GM19467 (cell line): Measurements from ENCODE around the gene FAM81A.

Experiments
- ATAC-seq: cut with Tn5 transposase; IDR thresholded peaks from one replicate; pipeline ENCODE4 v1.9.1; 2021; ENCODE audit warnings: mild to moderate bottlenecking, moderate library complexity; ENCODE audit not compliant: unreplicated experiment

The FAM81A gene

GRCh38 chr15:59539799-59540198 is 101.8 kb downstream of the FAM81A start:
- no peak for ATAC-seq

GRCh38 chr15:59540654-59541053 is 102.7 kb downstream of the FAM81A start:
- ATAC-seq, result no peak

GRCh38 chr15:59541750-59542149 is 103.8 kb downstream of the FAM81A start:
- ATAC-seq, result no peak

GRCh38 chr15:59543721-59544547 is 105.9 kb downstream of the FAM81A start:
- no peak for ATAC-seq

GRCh38 chr15:59545573-59545972 is 107.6 kb downstream of the FAM81A start:
- ATAC-seq, result no peak

- no peak for ATAC-seq
These were observed 110.7 kb downstream of the FAM81A start for GRCh38 chr15:59548501-59549226.

GRCh38 chr15:59549301-59550185 is 111.6 kb downstream of the FAM81A start:
- no peak for ATAC-seq

- no peak for ATAC-seq
These were observed 112.5 kb downstream of the FAM81A start for GRCh38 chr15:59550530-59550929.

- ATAC-seq, result no peak
These were observed 113.0 kb downstream of the FAM81A start for GRCh38 chr15:59550956-59551355.

GRCh38 chr15:59553879-59554735 is 116.1 kb downstream of the FAM81A start:
- ATAC-seq, result no peak

GRCh38 chr15:59555696-59556095 is 117.7 kb downstream of the FAM81A start:
- ATAC-seq, result no peak

- ATAC-seq, result no peak
These were observed 118.4 kb downstream of the FAM81A start for GRCh38 chr15:59556380-59556779.

GRCh38 chr15:59557581-59557980 is 119.6 kb downstream of the FAM81A start:
- ATAC-seq, result no peak

- no peak for ATAC-seq
These were observed 120.9 kb downstream of the FAM81A start for GRCh38 chr15:59558851-59559250.

- ATAC-seq, result no peak
These were observed 123.6 kb downstream of the FAM81A start for GRCh38 chr15:59561547-59561946.

GRCh38 chr15:59562448-59563186 is 124.6 kb downstream of the FAM81A start:
- no peak for ATAC-seq

GRCh38 chr15:59565299-59565698 is 127.3 kb downstream of the FAM81A start:
- no peak for ATAC-seq

- ATAC-seq, result no peak
These were observed 129.3 kb downstream of the FAM81A start for GRCh38 chr15:59567324-59567723.

- no peak for ATAC-seq
These were observed 131.5 kb downstream of the FAM81A start for GRCh38 chr15:59569477-59569876.

- ATAC-seq, result no peak
These were observed 132.3 kb downstream of the FAM81A start for GRCh38 chr15:59570315-59570714.
